CD4-positive, alpha-beta T cell treated with Interleukin-10 for 1 hour (primary cell): ENCODE data around the gene TEX101.
A peak's percentile ranks its signal among the peaks of the same experiment; 100 is the strongest.
"Not testable (repeated sequence)": the region's sequence is repeated elsewhere in the genome, so short reads cannot be mapped to it uniquely, and the experiment has no call there.

Source experiments
- DNase-seq: peaks from one replicate; pipeline ENCODE4 v3.0.0-alpha.2; 2020

Gene TEX101

GRCh38 chr19:43422000-43422688, 7.5 kb downstream of the TEX101 start:
- no peak for DNase-seq

- no peak for DNase-seq
These were observed 8.0 kb downstream of the TEX101 start for GRCh38 chr19:43422689-43423066.

- DNase-seq, result no peak
These were observed 9.1 kb downstream of the TEX101 start for GRCh38 chr19:43423779-43424178.

- DNase-seq, result no peak
These were observed 11.1 kb downstream of the TEX101 start for GRCh38 chr19:43425567-43426392.

GRCh38 chr19:43429395-43429794, 14.7 kb downstream of the TEX101 start:
- DNase-seq, result no peak

GRCh38 chr19:43430142-43430710, 15.5 kb downstream of the TEX101 start:
- DNase-seq, result no peak

GRCh38 chr19:43430976-43431375, 16.3 kb downstream of the TEX101 start:
- DNase-seq, result no peak

GRCh38 chr19:43433358-43433673, 18.6 kb downstream of the TEX101 start:
- no peak for DNase-seq

- no peak for DNase-seq
These were observed 19.0 kb downstream of the TEX101 start for GRCh38 chr19:43433689-43434088.

- no peak for DNase-seq
These were observed 21.1 kb downstream of the TEX101 start for GRCh38 chr19:43435775-43436174.

- DNase-seq, result not testable (repeated sequence)
These were observed 22.6 kb downstream of the TEX101 start for GRCh38 chr19:43437284-43437683.

GRCh38 chr19:43437712-43438111, 23.0 kb downstream of the TEX101 start:
- no peak for DNase-seq

- DNase-seq, result no peak
These were observed 23.8 kb downstream of the TEX101 start for GRCh38 chr19:43438291-43439031.

- DNase-seq, result peak; percentile 87
These were observed 24.5 kb downstream of the TEX101 start for GRCh38 chr19:43439032-43439708.

GRCh38 chr19:43439709-43440063, 25.0 kb downstream of the TEX101 start:
- no peak for DNase-seq

GRCh38 chr19:43441716-43442115, 27.0 kb downstream of the TEX101 start:
- no peak for DNase-seq

- DNase-seq, result not testable (repeated sequence)
These were observed 29.4 kb downstream of the TEX101 start for GRCh38 chr19:43444091-43444490.

- DNase-seq, result no peak
These were observed 30.0 kb downstream of the TEX101 start for GRCh38 chr19:43444531-43445287.

GRCh38 chr19:43445426-43445825, 30.7 kb downstream of the TEX101 start:
- no peak for DNase-seq

- DNase-seq, result peak; percentile 84
These were observed 32.2 kb downstream of the TEX101 start for GRCh38 chr19:43446746-43447489.

- no peak for DNase-seq
These were observed 33.0 kb downstream of the TEX101 start for GRCh38 chr19:43447655-43448054.
